Activated T-cell treated with anti-CD3 and anti-CD28 coated beads, Interleukin-2, amount 50 U/mL, for 4 hours (primary cell): ENCODE measurements around the gene MTTP. TPM values are rescaled to one million over a fixed set of nuclear protein-coding genes. Genes with fewer than 3 reads are reported as not detected.

Experiments
- ATAC-seq, 2 donors: fragments of 200-7000 bp; cut with Tn5 transposase; one replicate each; pipeline ENCODE4 v1.10.0; 2021
- DNase-seq: peaks from one replicate; pipeline ENCODE4 v3.0.0-alpha.2; 2020
- H3K27me3 Mint-ChIP-seq: one replicate; pipeline ENCODE4 v1.8.0; 2021; ENCODE audit warnings: low read depth, mixed read lengths
- H3K36me3 Mint-ChIP-seq: one replicate; pipeline ENCODE4 v1.8.0; 2022; ENCODE audit warnings: mixed read lengths; ENCODE audit not compliant: insufficient read depth
- H3K4me1 Mint-ChIP-seq: one replicate; pipeline ENCODE4 v1.8.0; 2021; ENCODE audit warnings: low read depth, mixed read lengths
- H3K4me3 Mint-ChIP-seq: one replicate; pipeline ENCODE4 v1.8.0; 2021; ENCODE audit warnings: mild to moderate bottlenecking, moderate library complexity, mixed read lengths
- H3K9me3 Mint-ChIP-seq: one replicate; pipeline ENCODE4 v1.8.0; 2021; ENCODE audit warnings: mixed read lengths
- total RNA-seq, 3 donors: library from RNA; stranded (reverse); gene quantifications; one replicate each; pipeline ENCODE4 v1.2.1, GENCODE V29; 2021

Gene MTTP
- total RNA-seq, 3 donors from 2014 or later, result not detected

GRCh38 chr4:99640676-99641075 is 66.1 kb downstream of the MTTP start:
- Mint-ChIP-seq H3K4me1 (no peaks in the 10 kb centered on the region), H3K36me3 (no peaks in the 10 kb centered on the region), H3K27me3 (peaks cover 8% of the 10 kb centered on the region), H3K4me3 (no peak overlapping the region), H3K9me3 (no peaks in the 10 kb centered on the region)
- DNase-seq (no peak), ATAC-seq (no peak)

GRCh38 chr4:99642725-99643489 is 68.3 kb downstream of the MTTP start:
- no peaks in the 10 kb centered on the region for H3K4me1 Mint-ChIP-seq
- H3K4me3 Mint-ChIP-seq, result no peak overlapping the region
- ATAC-seq, result no peak
- DNase-seq, result no peak
- H3K36me3 Mint-ChIP-seq, result no peaks in the 10 kb centered on the region
- H3K9me3 Mint-ChIP-seq, result no peaks in the 10 kb centered on the region
- H3K27me3 Mint-ChIP-seq, result peaks cover 3% of the 10 kb centered on the region

- H3K27me3 Mint-ChIP-seq, result peaks cover 3% of the 10 kb centered on the region
- DNase-seq (no peak), ATAC-seq (no peak)
- no peak overlapping the region for H3K4me3 Mint-ChIP-seq
- H3K9me3 Mint-ChIP-seq, result no peaks in the 10 kb centered on the region
- no peaks in the 10 kb centered on the region for H3K36me3 Mint-ChIP-seq
- no peaks in the 10 kb centered on the region for H3K4me1 Mint-ChIP-seq
Measured at GRCh38 chr4:99644453-99644852, 69.8 kb downstream of the MTTP start.

GRCh38 chr4:99645036-99645435 is 70.4 kb downstream of the MTTP start:
- ATAC-seq (no peak), DNase-seq (no peak)
- H3K4me1 Mint-ChIP-seq, result no peaks in the 10 kb centered on the region
- no peaks in the 10 kb centered on the region for H3K36me3 Mint-ChIP-seq
- no peaks in the 10 kb centered on the region for H3K9me3 Mint-ChIP-seq
- no peak overlapping the region for H3K4me3 Mint-ChIP-seq
- peaks cover 3% of the 10 kb centered on the region for H3K27me3 Mint-ChIP-seq

- no peak for DNase-seq
- H3K27me3 Mint-ChIP-seq, result peaks cover under 1% of the 10 kb centered on the region
- no peak for ATAC-seq
- H3K4me3 Mint-ChIP-seq, result no peak overlapping the region
- no peaks in the 10 kb centered on the region for H3K9me3 Mint-ChIP-seq
- no peaks in the 10 kb centered on the region for H3K36me3 Mint-ChIP-seq
- H3K4me1 Mint-ChIP-seq, result no peaks in the 10 kb centered on the region
Measured at GRCh38 chr4:99645638-99646037, 71.0 kb downstream of the MTTP start.

- Mint-ChIP-seq H3K4me1 (no peaks in the 10 kb centered on the region), H3K9me3 (no peaks in the 10 kb centered on the region), H3K36me3 (no peaks in the 10 kb centered on the region), H3K27me3 (no peaks in the 10 kb centered on the region), H3K4me3 (no peak overlapping the region)
- ATAC-seq (no peak), DNase-seq (no peak)
Measured at GRCh38 chr4:99647071-99647470, 72.4 kb downstream of the MTTP start.

GRCh38 chr4:99648321-99648720 is 73.7 kb downstream of the MTTP start:
- no peak overlapping the region for H3K4me3 Mint-ChIP-seq
- no peaks in the 10 kb centered on the region for H3K4me1 Mint-ChIP-seq
- no peak for ATAC-seq
- H3K9me3 Mint-ChIP-seq, result no peaks in the 10 kb centered on the region
- no peaks in the 10 kb centered on the region for H3K27me3 Mint-ChIP-seq
- no peaks in the 10 kb centered on the region for H3K36me3 Mint-ChIP-seq
- no peak for DNase-seq

- Mint-ChIP-seq H3K4me1 (no peaks in the 10 kb centered on the region), H3K9me3 (no peaks in the 10 kb centered on the region), H3K27me3 (no peaks in the 10 kb centered on the region), H3K36me3 (no peaks in the 10 kb centered on the region), H3K4me3 (no peak overlapping the region)
- ATAC-seq, result no peak
- DNase-seq, result no peak
Measured at GRCh38 chr4:99649208-99649607, 74.6 kb downstream of the MTTP start.

GRCh38 chr4:99649778-99650177 is 75.2 kb downstream of the MTTP start:
- Mint-ChIP-seq H3K4me3 (no peak overlapping the region), H3K9me3 (no peaks in the 10 kb centered on the region), H3K4me1 (no peaks in the 10 kb centered on the region), H3K27me3 (no peaks in the 10 kb centered on the region), H3K36me3 (no peaks in the 10 kb centered on the region)
- DNase-seq, result no peak
- no peak for ATAC-seq

- H3K4me3 Mint-ChIP-seq, result no peak overlapping the region
- ATAC-seq (no peak), DNase-seq (no peak)
- no peaks in the 10 kb centered on the region for H3K4me1 Mint-ChIP-seq
- peaks cover 4% of the 10 kb centered on the region for H3K27me3 Mint-ChIP-seq
- no peaks in the 10 kb centered on the region for H3K9me3 Mint-ChIP-seq
- no peaks in the 10 kb centered on the region for H3K36me3 Mint-ChIP-seq
Measured at GRCh38 chr4:99651016-99651769, 76.6 kb downstream of the MTTP start.

GRCh38 chr4:99651811-99652485 is 77.3 kb downstream of the MTTP start:
- DNase-seq (no peak), ATAC-seq (no peak)
- Mint-ChIP-seq H3K4me3 (no peak overlapping the region), H3K4me1 (no peaks in the 10 kb centered on the region), H3K27me3 (peaks cover 4% of the 10 kb centered on the region), H3K9me3 (no peaks in the 10 kb centered on the region), H3K36me3 (no peaks in the 10 kb centered on the region)

GRCh38 chr4:99652596-99653436 is 78.2 kb downstream of the MTTP start:
- Mint-ChIP-seq H3K4me1 (no peaks in the 10 kb centered on the region), H3K36me3 (no peaks in the 10 kb centered on the region)
- ATAC-seq, result no peak

GRCh38 chr4:99653916-99654315 is 79.3 kb downstream of the MTTP start:
- no peak for DNase-seq
- no peaks in the 10 kb centered on the region for H3K9me3 Mint-ChIP-seq
- no peak for ATAC-seq
- H3K4me1 Mint-ChIP-seq, result no peaks in the 10 kb centered on the region
- H3K27me3 Mint-ChIP-seq, result peaks cover 4% of the 10 kb centered on the region
- H3K36me3 Mint-ChIP-seq, result no peaks in the 10 kb centered on the region
- H3K4me3 Mint-ChIP-seq, result no peak overlapping the region

More at GRCh38 chr4:99652596-99653436, 78.2 kb downstream of the MTTP start:
- H3K9me3 Mint-ChIP-seq, result no peaks in the 10 kb centered on the region
- H3K4me3 Mint-ChIP-seq, result no peak overlapping the region
- H3K27me3 Mint-ChIP-seq, result peaks cover 4% of the 10 kb centered on the region
- no peak for DNase-seq

- DNase-seq, result no peak
- Mint-ChIP-seq H3K4me3 (no peak overlapping the region), H3K36me3 (no peaks in the 10 kb centered on the region), H3K4me1 (no peaks in the 10 kb centered on the region), H3K27me3 (peaks cover 4% of the 10 kb centered on the region), H3K9me3 (no peaks in the 10 kb centered on the region)
- no peak for ATAC-seq
Measured at GRCh38 chr4:99654361-99654761, 79.7 kb downstream of the MTTP start.
